ENCODE measurements around the gene RNF213. TPM values are rescaled to one million over a fixed set of nuclear protein-coding genes. Genes with fewer than 3 reads are reported as not detected.

RNF213 gene
- total and polyA plus RNA-seq, 4 donors = 67.0 to 198 (median 106) TPM

DNA sequence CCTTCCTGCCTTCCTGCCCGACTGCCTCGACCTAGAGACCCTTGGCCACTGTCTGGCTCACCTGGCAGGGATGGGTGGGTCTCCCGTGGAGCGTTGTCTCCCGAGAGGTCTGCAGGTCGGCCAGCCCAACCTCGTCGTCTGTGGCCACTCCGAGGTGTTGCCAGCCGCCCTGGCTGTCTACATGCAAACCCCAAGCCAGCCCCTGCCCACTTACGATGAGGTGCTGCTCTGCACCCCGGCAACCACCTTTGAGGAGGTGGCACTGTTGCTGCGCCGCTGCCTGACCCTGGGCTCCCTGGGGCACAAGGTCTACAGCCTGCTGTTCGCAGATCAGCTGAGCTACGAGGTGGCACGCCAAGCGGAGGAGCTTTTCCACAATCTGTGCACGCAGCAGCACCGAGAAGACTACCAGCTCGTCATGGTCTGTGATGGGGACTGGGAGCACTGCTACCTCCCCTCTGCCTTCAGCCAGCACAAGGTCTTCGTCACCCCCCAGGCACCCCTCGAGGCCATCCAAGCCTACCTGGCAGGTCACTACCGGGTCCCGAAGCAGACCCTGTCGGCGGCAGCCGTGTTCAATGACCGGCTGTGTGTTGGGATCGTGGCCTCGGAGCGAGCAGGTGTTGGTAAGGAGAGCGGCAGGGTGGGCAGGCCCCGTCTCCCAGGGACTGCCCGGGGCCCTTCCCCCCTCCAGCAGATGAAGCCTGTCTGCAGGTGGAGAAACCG, 79.2 kb downstream of the RNF213 start:
- H3K27ac ChIP-seq (ENCODE audit: low read depth in 1 of 2, low read length in 1 of 2) = no peak overlapping the region
- no peak overlapping the region for H3K4me3 ChIP-seq
- no peaks in the 10 kb centered on the region for H3K9me3 ChIP-seq (ENCODE audit: control insufficient read depth in 4 of 4, insufficient read depth in 3 of 4, low read length in 3 of 4)
- 95 to 98% methylated on average over 34 to 36 of the region's 36 CpGs for WGBS, 2 donors
- peaks cover 28 to 63% (median 40%) of the 10 kb centered on the region in 4 donors for H3K36me3 ChIP-seq (ENCODE audit: control insufficient read depth in 4 of 4, insufficient read depth in 4 of 4, low read length in 4 of 4)
- H3K9ac ChIP-seq (ENCODE audit: insufficient read depth in 1 of 2, low read length in 2 of 2) = no peak overlapping the region
- H3K27me3 ChIP-seq (ENCODE audit: control insufficient read depth in 3 of 3, insufficient read depth in 3 of 3, low read length in 2 of 3) = no peaks in the 10 kb centered on the region
- TF ChIP-seq, protein P1, sequence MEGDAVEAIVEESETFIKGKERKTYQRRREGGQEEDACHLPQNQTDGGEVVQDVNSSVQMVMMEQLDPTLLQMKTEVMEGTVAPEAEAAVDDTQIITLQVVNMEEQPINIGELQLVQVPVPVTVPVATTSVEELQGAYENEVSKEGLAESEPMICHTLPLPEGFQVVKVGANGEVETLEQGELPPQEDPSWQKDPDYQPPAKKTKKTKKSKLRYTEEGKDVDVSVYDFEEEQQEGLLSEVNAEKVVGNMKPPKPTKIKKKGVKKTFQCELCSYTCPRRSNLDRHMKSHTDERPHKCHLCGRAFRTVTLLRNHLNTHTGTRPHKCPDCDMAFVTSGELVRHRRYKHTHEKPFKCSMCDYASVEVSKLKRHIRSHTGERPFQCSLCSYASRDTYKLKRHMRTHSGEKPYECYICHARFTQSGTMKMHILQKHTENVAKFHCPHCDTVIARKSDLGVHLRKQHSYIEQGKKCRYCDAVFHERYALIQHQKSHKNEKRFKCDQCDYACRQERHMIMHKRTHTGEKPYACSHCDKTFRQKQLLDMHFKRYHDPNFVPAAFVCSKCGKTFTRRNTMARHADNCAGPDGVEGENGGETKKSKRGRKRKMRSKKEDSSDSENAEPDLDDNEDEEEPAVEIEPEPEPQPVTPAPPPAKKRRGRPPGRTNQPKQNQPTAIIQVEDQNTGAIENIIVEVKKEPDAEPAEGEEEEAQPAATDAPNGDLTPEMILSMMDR (IDR thresholded peaks at IDR 0.05; ENCODE audit: control extremely low read depth, extremely low read depth) = no peak
- no peak for ATAC-seq (ENCODE audit: insufficient read depth, low FRiP score)
- no peaks in the 10 kb centered on the region for H3K4me1 ChIP-seq (ENCODE audit: control insufficient read depth in 5 of 5, insufficient read depth in 5 of 5, low read length in 5 of 5)
- DNase-seq = no peak

DNA sequence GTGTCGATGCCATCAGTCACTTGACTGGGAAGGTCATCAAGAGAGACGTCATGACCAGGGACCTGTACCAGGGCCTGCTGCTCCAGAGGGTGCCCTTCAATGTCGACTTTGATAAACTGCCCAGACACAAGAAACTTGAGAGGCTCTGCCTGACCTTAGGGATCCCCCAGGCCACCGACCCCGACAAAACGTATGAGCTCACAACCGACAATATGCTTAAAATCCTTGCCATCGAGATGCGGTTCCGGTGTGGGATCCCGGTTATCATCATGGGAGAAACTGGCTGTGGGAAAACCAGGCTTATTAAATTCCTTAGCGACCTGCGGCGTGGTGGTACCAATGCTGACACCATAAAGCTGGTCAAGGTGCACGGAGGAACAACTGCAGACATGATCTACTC, 84.7 kb downstream of the RNF213 start:
- Histone ChIP-seq H3K9ac (ENCODE audit: insufficient read depth in 1 of 2, low read length in 2 of 2) (no peak overlapping the region), H3K4me3 (no peak overlapping the region), H3K4me1 (ENCODE audit: control insufficient read depth in 5 of 5, insufficient read depth in 5 of 5, low read length in 5 of 5) (no peaks in the 10 kb centered on the region), H3K27ac (ENCODE audit: low read depth in 1 of 2, low read length in 1 of 2) (no peak overlapping the region), H3K36me3 (ENCODE audit: control insufficient read depth in 4 of 4, insufficient read depth in 4 of 4, low read length in 4 of 4) (peaks cover 31 to 74% (median 58%) of the 10 kb centered on the region in 4 donors), H3K9me3 (ENCODE audit: control insufficient read depth in 4 of 4, insufficient read depth in 3 of 4, low read length in 3 of 4) (no peaks in the 10 kb centered on the region), H3K27me3 (ENCODE audit: control insufficient read depth in 3 of 3, insufficient read depth in 3 of 3, low read length in 2 of 3) (no peaks in the 10 kb centered on the region)
- TF ChIP-seq, protein P1 (IDR thresholded peaks at IDR 0.05; ENCODE audit: control extremely low read depth, extremely low read depth) = no peak
- 92 to 97% methylated on average over 15 of the region's 15 CpGs for WGBS, 2 donors
- no peak for DNase-seq
- ATAC-seq (ENCODE audit: insufficient read depth, low FRiP score) = no peak

DNA sequence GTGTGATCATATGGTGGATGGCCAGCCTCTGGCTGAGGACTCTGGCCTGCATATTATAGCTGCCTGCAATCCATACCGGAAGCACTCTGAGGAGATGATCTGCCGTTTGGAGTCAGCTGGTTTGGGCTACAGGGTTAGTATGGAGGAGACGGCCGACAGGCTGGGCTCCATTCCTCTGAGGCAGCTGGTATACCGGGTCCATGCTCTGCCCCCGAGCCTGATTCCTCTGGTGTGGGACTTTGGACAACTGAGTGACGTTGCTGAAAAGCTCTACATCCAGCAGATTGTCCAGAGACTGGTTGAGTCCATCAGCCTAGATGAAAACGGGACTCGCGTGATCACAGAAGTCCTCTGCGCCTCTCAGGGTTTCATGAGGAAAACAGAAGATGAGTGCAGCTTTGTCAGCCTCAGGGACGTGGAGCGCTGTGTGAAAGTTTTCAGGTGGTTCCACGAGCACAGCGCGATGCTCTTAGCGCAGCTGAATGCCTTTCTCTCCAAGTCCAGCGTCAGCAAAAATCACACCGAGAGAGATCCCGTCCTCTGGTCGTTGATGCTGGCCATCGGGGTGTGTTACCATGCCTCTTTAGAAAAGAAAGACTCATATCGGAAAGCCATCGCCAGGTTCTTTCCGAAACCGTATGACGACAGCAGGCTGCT, 85.3 kb downstream of the RNF213 start:
- H3K36me3 ChIP-seq (ENCODE audit: control insufficient read depth in 4 of 4, insufficient read depth in 4 of 4, low read length in 4 of 4) = peaks cover 31 to 76% (median 62%) of the 10 kb centered on the region in 4 donors
- H3K9ac ChIP-seq (ENCODE audit: insufficient read depth in 1 of 2, low read length in 2 of 2) = no peak overlapping the region
- ATAC-seq (ENCODE audit: insufficient read depth, low FRiP score) (no peak), DNase-seq (no peak)
- H3K4me1 ChIP-seq (ENCODE audit: control insufficient read depth in 5 of 5, insufficient read depth in 5 of 5, low read length in 5 of 5) = no peaks in the 10 kb centered on the region
- no peak overlapping the region for H3K27ac ChIP-seq (ENCODE audit: low read depth in 1 of 2, low read length in 1 of 2)
- TF ChIP-seq, protein P1 (IDR thresholded peaks at IDR 0.05; ENCODE audit: control extremely low read depth, extremely low read depth) = no peak
- no peaks in the 10 kb centered on the region for H3K9me3 ChIP-seq (ENCODE audit: control insufficient read depth in 4 of 4, insufficient read depth in 3 of 4, low read length in 3 of 4)
- WGBS, 2 donors = 97 to 98% methylated on average over 27 of the region's 27 CpGs
- H3K4me3 ChIP-seq = no peak overlapping the region
- H3K27me3 ChIP-seq (ENCODE audit: control insufficient read depth in 3 of 3, insufficient read depth in 3 of 3, low read length in 2 of 3) = no peaks in the 10 kb centered on the region

Data from lung (tissue), 12 donors.